ENCODE data around the gene TWIST1. TPM values are rescaled to one million over a fixed set of nuclear protein-coding genes. Genes with fewer than 3 reads are reported as not detected.

TWIST1 gene
- total RNA-seq, 1 experiment from 2014 or later: not detected

GRCh38 chr7:19106241-19107080, 11.0 kb downstream of the TWIST1 start:
- Mint-ChIP-seq H3K4me1 (peaks cover 46 to 57% of the 10 kb centered on the region in 2 experiments), H3K27me3 (ENCODE audit: low read depth) (peaks cover 100% of the 10 kb centered on the region), H3K27ac (no peak overlapping the region), H3K36me3 (ENCODE audit: insufficient read depth in 1 of 3, low read depth in 3 of 3) (no peaks in the 10 kb centered on the region), H3K9me3 (peaks cover 0 to 2% of the 10 kb centered on the region in 2 experiments; a peak in 1 of 5 replicates), H3K4me3 (peak overlapping the region; percentile 33 to 86)
- H4K8ac ChIP-seq (replicated peaks; ENCODE audit: insufficient read length, low read depth, low read length): no peak overlapping the region
- TF ChIP-seq CTCF (conservative IDR thresholded peaks at IDR 0.05): no peak
- H3K79me2 ChIP-seq (ENCODE audit: insufficient read depth, low read length): no peaks in the 10 kb centered on the region
- no peak overlapping the region for H3T11ph ChIP-seq (ENCODE audit: low read length)
- no peaks in the 10 kb centered on the region for H3K9me3 ChIP-seq (ENCODE audit: control insufficient read depth, low read depth, low read length)
- H3K14ac ChIP-seq (ENCODE audit: insufficient read depth, low read length): no peak overlapping the region
- peaks cover 6% of the 10 kb centered on the region for H3K4me1 ChIP-seq (ENCODE audit: insufficient read depth, low read length)
- no peak overlapping the region for H3K18ac ChIP-seq (ENCODE audit: insufficient read length, low read depth, low read length)
- H3K27me3 ChIP-seq (ENCODE audit: insufficient read depth, low read length): peaks cover 62% of the 10 kb centered on the region
- H4K5ac ChIP-seq (ENCODE audit: insufficient read length, low read depth, low read length): no peak overlapping the region
- no peak overlapping the region for H2BK15ac ChIP-seq (ENCODE audit: low read depth, low read length)
- H4K20me1 ChIP-seq (ENCODE audit: control insufficient read depth, insufficient read depth, insufficient read length): no peaks in the 10 kb centered on the region
- WGBS (ENCODE audit: extremely low coverage, insufficient read length, low lambda C conversion rate): no CpG with 5 or more reads among the region's 49 CpGs
- peaks cover 27% of the 10 kb centered on the region for H3K23me2 ChIP-seq (ENCODE audit: insufficient read length, low read depth, low read length, poor library complexity, severe bottlenecking)
- H2BK120ac ChIP-seq (ENCODE audit: low read depth, low read length, poor library complexity, severe bottlenecking): no peak overlapping the region
- H3K4me2 ChIP-seq (ENCODE audit: insufficient read depth, insufficient read length, low read length): peak overlapping the region; percentile 85
- H3K9ac ChIP-seq (ENCODE audit: extremely low read depth, insufficient read length, low read length): no peak overlapping the region
- H3K79me1 ChIP-seq (ENCODE audit: insufficient read depth, low read depth, low read length, poor library complexity, severe bottlenecking): no peaks in the 10 kb centered on the region
- no peak overlapping the region for H2BK5ac ChIP-seq (ENCODE audit: insufficient read length, low read length)
- H2BK20ac ChIP-seq (ENCODE audit: low read depth, low read length, poor library complexity, severe bottlenecking): no peak overlapping the region
- H3K27ac ChIP-seq (ENCODE audit: insufficient read length, low read depth, low read length): no peak overlapping the region
- no peak overlapping the region for H4K91ac ChIP-seq (ENCODE audit: insufficient read length, low read depth, low read length)
- DNase-seq: peak; percentile 64
- H3K56ac ChIP-seq (ENCODE audit: insufficient read length, low read depth, low read length): no peak overlapping the region
- H2BK12ac ChIP-seq (ENCODE audit: insufficient read length, low read depth, low read length): no peak overlapping the region
- no peak overlapping the region for H3K23ac ChIP-seq (ENCODE audit: insufficient read length, low read depth, low read length)
- no peak overlapping the region for H3K4ac ChIP-seq (ENCODE audit: low read depth, low read length)
- H2AFZ ChIP-seq (ENCODE audit: low read length): no peak overlapping the region
- no peak overlapping the region for H2AK5ac ChIP-seq (ENCODE audit: insufficient read length, low read length)
